ENCODE results near the gene PRPF8.

DNA sequence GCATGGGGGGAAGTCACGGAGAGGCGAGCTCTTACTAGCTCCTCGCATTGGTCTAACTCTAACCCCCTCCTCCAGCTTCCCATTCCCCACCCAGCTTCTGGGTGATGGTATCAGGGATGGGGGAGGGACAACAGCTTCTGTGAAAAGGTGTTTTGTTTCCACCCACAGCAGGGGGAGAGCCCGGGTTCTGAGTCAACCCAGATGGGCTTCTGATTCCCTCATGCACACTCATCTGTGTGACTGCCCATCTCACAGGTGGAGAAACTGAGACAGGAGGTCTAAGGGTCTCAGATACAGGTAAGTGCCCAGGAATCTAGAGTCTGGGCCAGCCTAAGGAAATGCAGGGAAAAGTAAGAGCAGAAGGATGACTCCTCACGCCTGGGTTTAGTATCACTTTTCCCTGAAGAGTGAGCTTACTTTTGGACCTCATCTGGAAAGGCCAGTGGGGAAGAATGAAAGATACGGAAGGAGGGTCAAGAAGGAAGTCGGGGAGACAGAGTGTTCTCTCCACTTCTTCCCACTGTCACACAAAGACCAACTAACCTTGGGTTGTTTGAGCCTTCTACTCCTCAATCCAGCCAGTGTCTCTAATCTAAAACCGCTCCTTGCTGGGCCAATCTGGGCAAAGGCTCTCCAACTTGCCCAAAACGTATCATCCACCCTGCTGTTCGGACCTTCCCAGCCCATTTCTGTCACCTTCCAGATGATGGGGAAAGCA is 28.7 kb upstream of the PRPF8 start:
- TF ChIP-seq, protein P1, sequence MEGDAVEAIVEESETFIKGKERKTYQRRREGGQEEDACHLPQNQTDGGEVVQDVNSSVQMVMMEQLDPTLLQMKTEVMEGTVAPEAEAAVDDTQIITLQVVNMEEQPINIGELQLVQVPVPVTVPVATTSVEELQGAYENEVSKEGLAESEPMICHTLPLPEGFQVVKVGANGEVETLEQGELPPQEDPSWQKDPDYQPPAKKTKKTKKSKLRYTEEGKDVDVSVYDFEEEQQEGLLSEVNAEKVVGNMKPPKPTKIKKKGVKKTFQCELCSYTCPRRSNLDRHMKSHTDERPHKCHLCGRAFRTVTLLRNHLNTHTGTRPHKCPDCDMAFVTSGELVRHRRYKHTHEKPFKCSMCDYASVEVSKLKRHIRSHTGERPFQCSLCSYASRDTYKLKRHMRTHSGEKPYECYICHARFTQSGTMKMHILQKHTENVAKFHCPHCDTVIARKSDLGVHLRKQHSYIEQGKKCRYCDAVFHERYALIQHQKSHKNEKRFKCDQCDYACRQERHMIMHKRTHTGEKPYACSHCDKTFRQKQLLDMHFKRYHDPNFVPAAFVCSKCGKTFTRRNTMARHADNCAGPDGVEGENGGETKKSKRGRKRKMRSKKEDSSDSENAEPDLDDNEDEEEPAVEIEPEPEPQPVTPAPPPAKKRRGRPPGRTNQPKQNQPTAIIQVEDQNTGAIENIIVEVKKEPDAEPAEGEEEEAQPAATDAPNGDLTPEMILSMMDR (IDR thresholded peaks at IDR 0.05; ENCODE audit: control extremely low read depth in 1 of 3, insufficient read depth in 1 of 3, low read depth in 1 of 3, low read length in 3 of 3) = no peak
- TF ChIP-seq TBP (IDR thresholded peaks at IDR 0.05; ENCODE audit: low read depth, low read length) = no peak
- TF ChIP-seq EP300 (IDR thresholded peaks at IDR 0.05; ENCODE audit: borderline replicate concordance in 1 of 2, low read depth in 2 of 2, low read length in 2 of 2) = no peak
